ENCODE measurements around the gene S100B.
"Not testable (repeated sequence)": the region's sequence is repeated elsewhere in the genome, so short reads cannot be mapped to it uniquely, and the experiment has no call there.

Gene S100B

DNA sequence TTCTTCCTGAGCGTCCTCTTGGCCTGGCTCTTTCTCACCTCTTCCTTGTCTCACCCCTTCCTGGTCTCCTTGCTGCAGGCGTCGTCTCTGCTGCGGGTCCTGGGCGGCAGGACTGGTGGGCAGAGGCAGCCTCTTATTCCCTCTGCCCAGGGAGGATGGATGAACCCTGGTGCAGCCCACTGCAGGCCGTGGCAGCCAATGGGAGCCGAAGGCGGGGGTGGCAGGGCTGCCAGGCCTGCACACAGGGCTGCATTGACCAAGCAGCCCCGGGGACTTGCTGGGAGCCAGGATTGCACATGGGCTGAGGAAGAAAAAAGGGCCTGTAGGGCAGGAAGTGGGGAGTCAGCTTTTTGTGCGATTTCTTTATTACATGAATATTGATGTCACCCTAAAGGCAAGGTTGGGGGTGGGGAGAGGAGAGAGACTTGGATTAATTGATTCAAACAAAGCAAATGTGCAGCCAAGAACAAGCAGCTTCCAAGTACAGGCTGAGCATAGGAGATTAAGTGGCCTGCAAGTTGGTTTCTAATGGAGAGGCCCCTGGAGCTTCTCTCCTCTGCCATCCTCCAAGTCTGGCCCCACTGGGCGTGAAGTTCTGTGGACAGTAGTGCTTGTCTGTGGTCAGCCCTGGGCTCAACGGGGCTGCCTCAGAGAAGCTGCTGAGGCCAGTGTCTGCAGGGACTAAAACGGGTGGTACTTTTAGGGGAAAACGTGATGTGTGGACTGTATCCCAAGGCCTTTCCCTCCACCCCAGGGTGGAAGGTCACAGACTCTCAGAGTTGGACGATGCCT, at the start of gene S100B:
TSS of gene S100B (minus strand) at position 108 of the 792 bp plus-strand sequence. CDS start 2,667 bp downstream, outside the sequence.
- DNase-seq = no peak

DNA sequence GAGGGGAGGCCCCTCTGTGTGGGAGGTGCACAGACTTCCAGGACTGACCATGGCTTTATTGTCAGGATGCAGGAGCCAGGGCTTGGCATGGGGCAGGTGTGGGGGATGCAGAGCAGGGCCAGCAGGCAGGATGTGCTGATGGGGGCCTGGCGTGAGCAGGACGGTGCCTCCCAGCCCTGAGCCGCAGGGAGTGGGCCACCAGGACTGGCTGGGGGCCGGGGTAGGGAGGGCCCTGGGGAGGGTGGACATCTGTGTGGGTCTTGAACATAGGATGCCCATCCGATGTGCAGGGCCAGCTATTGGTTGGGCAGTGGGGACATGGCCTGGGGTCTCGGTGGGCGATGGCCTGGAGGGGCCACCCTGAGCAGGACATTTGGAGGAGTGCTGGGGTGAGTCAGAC, 46.2 kb upstream of the S100B start:
- no peak for DNase-seq

DNA sequence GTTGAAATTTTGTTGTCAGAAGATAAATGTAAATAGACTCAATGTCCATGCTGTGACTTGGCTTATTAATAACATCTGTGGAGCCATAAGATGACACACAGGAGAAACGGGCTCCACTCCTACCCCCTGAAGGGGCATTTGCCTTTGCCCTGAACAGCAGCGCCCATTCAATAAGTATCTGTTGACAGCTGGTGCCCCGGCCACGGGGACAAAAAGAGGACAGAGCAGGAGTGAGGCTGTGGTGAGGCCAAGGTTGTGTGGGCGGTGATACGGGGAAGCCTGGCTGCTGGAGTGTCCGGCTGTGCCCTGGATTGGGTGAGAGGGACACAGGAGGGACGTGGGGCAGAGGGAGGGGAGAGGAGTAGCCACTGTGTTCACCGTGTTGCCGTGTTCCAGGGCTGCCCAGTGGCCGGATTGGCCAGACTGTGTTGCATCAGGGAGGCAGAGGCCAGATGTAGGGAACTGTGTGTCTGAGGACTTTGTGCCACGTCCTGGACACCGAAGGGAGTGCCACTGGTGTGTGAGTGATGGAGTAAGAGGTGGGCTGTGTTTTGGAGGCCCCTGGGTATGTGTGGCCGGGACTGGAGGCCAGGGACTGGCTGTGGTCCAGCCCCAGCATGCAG, 45.7 kb upstream of the S100B start:
- DNase-seq = no peak

DNA sequence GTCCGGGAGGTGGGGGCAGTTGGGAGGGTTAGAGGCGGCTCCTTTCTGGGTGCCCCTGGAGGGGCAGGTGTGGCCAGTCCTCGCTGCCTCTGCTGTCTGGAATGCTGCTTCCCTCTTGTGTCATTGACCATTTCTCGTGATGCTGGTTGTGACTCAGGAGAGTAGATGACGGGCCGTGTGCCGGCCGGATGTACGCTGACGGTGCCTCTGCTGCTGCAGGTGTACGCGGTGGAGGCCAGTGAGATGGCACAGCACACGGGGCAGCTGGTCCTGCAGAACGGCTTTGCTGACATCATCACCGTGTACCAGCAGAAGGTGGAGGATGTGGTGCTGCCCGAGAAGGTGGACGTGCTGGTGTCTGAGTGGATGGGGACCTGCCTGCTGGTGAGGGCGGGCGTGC, 44.5 kb upstream of the S100B start:
- no peak for DNase-seq

DNA sequence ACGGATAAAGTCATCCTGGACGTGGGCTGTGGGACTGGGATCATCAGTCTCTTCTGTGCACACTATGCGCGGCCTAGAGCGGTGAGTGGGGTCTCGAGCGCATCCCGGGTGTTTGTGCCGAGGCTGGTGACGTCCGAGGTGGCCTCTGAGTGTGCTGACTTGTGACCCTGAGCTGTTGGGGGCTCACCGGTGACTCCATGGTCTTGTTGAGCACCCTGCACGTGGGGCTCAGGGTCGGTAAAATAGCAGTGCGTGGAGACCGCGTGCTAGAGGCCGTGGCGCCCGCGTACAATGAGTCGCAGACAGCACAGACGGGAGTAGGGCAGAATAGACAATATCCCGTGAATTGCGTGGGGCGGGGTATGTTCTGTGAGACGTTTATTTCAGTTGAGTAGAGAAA, 43.7 kb upstream of the S100B start:
- no peak for DNase-seq

DNA sequence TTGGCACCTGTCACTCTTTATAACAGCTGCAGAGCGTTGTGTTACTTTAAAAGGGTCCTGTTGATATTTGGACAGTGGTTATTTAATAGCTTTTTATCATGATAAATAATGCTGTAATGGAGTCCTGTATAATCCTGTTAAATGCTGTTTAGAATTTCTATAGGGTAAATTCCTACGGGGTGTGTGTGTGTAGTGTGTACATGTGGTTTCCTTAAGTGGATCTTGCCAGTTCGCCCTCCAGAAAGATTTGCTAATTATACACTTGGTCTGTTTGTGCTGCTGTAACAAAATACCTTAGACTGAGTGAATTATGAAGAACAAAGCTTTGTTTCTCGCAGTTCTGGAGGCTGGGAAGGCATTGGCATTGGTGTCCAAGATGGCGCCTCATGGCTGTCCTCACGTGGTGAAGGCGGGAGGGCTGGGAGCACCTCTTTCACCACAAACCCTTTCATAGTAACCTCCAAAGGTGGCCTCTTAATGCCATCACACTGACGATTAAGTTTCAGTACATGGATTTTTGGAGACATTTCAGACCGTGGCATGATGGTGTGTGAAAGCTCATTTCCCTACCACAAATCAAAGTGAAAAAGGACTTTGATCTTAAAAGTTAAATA, 41.8 kb upstream of the S100B start:
- DNase-seq = no peak

DNA sequence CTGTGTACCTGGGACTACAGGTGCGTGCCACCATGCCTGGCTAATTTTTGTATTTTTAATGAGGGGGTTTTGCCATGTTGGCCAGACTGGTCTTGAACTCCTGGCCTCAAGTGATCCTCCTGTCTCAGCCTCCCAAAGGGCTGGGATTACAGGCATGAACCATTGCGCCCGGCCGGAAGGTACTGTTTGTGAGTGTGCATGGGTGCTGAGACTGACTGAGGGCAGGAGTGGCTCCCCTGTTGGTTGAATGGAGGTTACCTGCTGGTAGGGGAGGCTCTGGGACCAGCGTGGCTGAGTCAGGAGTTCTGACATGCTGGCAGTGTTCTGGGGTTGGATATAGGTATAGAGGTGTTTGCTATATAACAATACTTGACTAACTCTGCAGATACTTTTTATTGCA, 41.0 kb upstream of the S100B start:
- no peak for DNase-seq

DNA sequence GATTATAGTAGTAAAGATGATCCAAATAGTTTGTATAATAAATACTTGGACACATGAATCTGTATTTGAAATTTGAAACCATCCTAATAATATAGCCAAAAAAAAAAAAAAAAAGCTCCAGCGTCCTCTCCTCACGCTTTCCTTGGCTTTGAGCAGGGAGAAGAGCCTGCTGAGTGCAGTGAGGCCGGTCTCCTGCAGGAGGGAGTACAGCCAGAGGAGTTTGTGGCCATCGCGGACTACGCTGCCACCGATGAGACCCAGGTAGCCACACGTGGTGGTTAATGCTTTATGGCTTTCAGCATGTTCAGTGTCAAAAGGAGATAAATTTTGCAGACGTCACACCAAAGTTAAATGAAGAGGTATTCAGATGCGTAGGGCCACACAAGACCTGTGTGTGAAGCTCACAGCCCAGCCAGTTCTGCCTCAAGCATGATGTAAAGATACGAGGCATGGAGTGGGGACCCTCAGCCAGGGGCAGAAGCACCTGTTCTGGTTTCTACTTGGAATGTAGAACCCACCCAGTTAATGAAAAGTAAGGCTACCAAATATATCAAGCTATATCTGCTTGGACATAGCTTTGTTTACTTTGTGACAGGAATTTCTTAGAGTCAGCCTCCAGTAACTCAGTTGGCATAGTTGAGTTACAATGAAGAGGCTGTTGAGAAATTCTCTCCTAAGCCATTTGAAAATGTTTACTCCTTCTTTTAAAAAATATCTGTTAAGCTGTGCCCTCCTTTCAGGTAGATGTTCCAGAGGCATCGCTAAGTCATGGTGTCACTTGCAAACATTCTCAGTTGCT, 38.7 kb upstream of the S100B start:
- DNase-seq = no peak

DNA sequence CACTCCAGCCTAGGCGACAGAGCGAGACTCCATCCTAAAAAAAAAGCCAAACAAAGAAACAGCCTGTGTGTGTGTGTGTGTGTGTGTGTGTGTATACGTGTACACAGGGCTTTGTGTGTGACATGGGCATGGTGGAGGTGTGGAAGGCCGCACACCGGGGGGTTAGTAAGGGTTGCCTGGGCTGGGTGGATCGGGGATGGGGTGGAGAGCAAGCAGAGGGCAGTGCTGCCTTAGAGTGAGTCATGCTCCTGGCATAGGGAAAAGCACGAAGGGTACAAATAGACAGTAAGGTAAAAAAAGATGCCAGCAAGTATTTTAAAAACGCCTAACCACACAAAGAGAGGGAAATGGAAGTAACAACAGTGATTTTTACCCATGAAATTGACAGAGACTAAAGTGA, 36.8 kb upstream of the S100B start:
- DNase-seq = no peak

DNA sequence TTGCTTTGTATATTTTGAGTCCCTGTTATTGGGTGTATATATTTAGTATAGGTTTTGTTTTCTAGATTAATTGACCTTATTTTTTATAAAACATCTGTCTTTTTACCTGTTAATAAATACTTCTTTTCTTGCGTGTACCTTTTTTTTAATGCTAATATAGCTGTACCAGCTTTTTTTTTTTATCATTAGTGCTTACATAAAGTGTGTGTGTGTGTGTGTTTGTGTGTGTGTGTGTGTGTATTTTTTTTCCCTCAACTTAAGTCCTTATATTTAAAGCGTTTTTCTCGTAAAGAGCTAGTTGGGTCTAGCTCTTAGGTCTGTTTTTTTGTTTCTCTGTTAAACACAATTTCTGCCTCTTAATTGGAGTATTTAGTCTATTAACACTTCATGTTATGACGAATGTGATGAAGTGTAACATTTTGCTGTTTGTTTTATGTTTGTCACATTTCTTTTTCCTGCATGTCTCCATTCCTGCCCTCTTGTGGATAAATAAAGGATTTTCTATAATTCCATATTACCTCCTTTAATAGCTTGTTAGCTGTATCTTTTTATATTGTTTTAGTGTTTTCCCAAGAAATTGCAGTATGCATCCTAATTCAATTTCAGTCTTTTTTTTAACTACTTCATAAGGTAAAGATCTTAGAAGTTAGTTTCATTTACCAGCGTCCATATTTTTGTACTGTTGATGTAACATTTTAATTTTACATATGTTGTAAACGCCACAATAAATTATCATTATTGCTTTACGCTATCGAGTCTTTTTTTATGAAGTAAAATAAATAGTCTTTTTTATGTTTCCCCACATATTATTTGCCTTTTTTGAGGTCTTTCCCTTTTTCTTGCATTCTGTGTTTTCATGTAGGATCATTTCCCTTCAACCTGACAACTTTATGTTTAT, 34.9 kb upstream of the S100B start:
- peak in 1 of 2 donors; percentile 59 for DNase-seq

DNA sequence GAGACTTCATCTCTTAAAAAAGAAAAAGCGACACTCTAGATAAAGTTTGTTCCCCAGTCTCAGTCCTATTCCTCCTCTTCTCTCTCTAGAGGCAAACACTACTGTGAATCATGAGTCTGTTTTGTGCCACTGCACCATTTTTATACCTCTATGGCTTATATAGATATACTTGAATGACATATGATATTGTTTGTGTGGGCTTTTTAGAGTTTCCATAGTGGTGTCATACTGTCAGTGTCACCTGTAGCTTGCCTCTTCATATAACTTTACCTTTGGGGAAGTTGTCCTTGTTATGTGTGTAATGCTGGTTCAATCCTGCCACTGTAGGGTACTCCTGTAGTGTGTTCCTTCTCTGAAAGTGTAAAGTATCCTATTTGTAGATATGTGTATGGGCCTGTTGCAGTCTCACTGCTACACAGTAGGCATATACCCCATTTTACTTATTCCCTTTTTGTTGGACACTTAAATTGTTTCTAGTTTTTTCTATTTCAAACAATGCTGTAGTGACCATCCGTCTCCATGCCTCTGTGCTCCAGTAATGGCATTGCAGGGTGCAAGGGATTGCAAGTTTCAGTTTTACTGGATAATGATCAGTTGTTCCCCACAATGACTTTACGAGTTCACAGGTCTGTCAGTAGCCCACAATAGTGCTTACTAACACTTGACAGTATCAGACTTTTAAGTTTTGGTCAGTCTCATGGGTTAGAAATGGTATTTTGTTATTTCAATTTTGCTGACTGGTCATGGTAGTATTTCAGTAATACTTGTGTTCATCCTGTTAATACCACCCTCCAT, 33.3 kb upstream of the S100B start:
- peak in 1 of 2 donors; percentile 32 for DNase-seq

DNA sequence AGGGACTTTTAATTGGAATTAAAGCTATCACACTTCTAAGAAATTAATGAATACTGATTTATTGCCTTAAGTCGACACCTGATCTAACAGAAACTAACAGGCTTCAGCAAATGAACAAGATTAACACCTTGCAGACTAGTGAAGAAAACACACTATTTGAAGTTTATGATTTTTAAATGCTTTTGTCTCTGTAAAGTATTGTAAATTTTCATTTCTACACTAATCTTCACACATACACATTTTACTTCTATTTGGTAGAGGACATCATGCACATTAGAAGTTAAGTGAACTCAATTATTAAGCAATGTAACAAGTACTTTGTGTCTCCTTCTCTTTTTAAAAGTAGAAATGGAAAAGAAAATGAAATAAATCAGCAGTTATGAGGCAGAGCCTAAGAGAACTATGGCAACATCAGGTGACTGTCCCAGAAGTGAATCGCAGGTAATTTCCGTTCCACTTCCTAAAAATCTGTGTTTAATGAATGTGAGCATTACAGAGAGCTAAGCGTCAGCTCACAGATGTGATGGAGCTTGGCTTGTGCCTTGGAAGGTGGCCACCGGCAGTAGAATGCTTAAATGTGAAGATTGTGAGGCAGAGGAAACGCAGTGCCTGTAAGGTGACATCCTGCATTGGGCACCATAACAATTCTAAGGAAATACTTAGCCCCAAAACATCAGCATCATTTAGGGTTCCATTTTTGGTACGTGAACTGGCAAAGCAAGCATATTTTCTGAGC, 31.8 kb upstream of the S100B start:
- peak; percentile 67 to 69 for DNase-seq

DNA sequence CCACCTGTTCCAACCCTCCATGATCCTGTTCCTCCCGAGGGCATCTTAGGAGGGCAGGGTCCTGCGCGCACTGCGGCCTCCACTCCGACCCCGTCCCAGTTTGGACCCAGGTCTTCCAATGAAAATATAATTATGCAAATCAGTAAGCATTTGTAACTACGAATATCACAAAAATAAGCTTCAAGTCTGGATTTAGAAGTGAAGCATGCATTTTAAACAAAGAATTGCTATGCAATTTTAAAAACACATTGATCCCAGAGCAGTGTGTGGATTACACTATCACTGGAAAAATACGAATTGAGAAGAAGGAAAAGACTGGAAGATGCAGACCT, 31.3 kb upstream of the S100B start:
- DNase-seq = no peak

DNA sequence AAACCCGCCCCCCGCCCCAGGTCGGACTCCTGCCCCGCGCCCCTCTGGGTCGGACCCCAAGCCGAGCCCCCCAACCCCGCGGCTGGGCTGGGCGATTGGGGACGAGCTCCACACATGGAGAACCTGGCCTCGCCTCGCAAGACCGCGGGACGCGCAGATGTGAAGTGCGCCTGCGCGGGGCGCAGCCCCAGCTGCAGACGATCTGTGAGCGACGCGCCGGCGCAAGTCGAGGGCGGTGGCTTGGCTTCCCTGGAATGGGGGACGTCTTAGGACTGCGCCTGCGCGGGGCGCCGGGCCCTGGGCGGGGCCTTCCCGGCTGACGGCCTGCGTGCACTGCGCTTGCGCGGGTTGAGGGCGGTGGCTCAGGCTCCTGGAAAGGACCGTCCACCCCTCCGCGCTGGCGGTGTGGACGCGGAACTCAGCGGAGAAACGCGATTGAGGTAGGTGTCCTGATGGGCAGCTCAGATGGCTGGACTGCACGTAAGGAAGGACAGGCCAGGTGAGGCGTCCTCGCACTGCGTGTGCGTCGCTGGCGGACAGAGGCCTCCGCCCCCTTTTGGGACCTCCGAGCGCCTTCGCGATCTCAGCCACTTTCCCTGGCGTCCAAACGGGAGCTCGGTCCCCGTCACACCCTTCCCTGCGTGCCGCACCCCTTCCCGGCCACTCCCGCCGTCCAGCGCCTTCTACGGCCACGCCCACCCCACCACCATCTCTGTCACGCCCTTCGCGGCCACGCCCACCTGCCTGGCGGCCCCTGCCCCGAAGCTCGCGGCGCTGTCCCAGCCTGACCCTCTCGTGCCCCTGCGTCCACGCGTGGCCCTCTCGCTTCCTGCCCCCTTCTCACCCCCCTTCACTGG, 30.7 kb upstream of the S100B start, which contains the start of gene PRMT2:
TSS of gene PRMT2 (plus strand) at position 351 of the 857 bp plus-strand sequence. CDS start 1,278 bp downstream, outside the sequence.
- peak; percentile 97 to 98 for DNase-seq

DNA sequence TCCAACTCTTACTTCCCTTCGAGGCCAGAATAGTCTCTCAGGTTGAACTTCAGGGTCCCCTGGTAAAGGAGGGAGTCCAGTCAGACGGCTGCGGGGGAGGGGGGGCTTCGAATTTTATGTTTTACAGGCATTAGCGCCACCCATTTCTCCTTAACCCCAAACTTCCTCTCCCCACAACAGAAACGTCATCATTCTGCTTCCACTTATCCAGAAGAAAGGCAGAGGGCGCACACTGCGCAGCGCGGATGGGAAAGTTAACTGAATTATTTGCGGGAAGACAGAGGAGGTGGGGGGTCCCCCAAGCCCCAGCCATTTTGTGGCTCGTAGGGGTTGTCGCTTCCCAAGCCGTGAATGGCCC, 30.1 kb upstream of the S100B start:
- peak; percentile 74 to 75 for DNase-seq

DNA sequence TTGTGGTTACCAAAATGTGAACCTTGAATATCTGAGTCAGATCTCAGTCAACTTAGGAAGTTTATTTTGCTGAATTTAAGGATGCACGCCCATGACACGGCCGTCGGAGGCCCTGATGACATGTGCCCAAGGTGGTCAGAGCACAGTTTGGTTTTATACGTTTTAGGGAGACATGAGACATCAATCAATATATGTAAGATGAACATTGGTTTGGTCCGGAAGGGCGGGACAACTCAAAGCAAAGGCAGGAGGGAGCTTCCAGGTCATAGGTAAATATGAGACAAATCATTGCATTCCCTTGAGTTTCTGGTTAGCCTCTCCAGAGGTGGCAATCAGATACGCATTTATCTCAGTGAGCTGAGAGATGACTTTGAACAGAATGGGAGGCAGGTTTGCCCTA, 29.5 kb upstream of the S100B start:
- DNase-seq = peak in 1 of 2 donors; percentile 14

DNA sequence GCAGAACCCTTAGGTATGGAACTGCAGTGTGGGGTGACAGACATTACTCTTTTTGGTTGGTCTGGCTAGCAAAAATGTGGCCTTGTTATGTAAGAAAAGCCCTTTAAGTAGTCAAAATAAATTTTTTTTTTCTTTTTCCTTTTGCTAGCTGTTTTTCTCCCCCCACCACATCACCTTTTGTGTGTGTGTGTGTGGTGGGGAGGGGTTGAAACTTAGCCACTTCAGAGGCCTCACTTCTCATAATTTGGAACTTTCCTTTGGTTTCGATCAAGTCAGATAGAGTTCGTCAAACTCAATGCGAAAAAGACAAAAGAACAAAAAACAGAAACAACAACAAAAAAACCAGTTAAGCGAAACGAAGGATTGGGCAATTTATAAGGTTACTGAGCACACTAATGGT, 28.7 kb upstream of the S100B start:
- DNase-seq = peak; percentile 65 to 69

DNA sequence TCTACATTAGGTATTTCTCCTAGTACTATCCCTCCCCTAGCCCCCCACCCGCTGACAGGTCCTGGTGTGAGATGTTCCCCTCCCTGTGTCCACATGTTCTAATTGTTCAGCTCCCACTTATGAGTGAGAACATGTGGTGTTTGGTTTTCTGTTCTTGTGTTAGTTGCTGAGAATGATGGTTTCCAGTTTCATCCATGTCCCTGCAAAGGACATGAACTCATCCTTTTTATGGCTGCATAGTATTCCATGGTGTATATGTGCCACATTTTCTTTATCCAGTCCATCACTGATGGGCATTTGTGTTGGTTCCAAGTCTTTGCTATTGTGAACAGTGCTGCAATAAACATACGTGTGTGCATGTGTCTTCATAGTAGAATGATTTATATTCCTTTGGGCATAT, 26.0 kb upstream of the S100B start:
- not testable (repeated sequence) for DNase-seq

DNA sequence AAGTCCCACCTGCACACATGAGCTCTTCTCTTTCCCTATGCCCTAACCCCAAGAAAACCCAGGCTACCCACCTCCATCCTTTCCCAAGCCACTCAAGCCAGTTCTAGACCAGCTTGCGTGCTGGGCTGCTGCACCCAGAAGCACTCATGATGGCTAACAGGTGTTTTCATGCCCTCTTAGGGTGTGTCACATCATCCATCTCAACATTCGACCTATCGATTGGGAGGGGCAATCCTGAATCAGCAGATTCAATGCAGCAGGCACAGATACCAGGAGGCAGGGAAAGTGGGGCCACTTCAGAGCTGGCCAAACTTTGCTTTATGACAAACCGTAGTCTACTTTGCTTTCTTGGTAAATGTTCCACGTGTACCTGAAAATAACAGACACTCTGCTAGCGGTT, 24.0 kb upstream of the S100B start:
- DNase-seq = no peak

DNA sequence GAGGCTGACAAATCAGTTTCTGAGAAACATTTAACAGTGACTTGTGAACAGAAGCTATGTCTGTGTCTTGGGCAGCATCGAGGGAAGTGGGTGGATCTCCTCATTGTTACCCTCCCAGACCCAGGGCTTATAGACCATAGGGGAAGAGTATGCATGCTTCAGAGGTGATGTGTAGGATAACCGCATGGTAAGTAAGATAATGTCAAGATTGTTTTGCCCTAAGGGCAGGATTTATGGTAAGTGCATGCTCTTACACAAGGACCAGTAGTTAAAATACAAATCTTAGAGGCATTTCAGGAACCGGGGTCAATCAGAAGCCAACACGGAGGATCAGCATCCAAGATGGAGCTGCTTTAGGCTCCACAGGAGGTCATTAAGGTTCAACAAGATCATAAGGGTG, 22.8 kb upstream of the S100B start:
- DNase-seq = no peak

Measured in CD4-positive, alpha-beta T cell treated with Interleukin-4 for 1 hour (primary cell).